Endothelial cell of umbilical vein (primary cell): ENCODE measurements around the gene KRTAP25-1. TPM values are rescaled to one million over a fixed set of nuclear protein-coding genes. Genes with fewer than 3 reads are reported as not detected.

ENCODE experiments used
- BruUV-seq: library from RNA; stranded (reverse); fragments of 400-500 nt; replicated peaks from 2 replicates; lab custom pipeline; 2021; lab: Mats Ljungman, UMichigan
- CTCF ChIA-PET: fragments of 300-600, 350-600 bp; sonication (Branson Sonifier 250); formaldehyde crosslinking; loops from one replicate; lab custom pipeline; 2021; ENCODE audit warnings: antibody characterized with exemption, inconsistent platforms; lab: Charles Lee
- POLR2A ChIA-PET: fragments of 300-600, 350-600 bp; sonication (Branson Sonifier 250); formaldehyde crosslinking; loops from one replicate; lab custom pipeline; 2021; ENCODE audit warnings: antibody characterized with exemption, inconsistent platforms; lab: Charles Lee
- DNase-seq: peaks from one replicate; pipeline ENCODE4 v3.0.0-alpha.2; 2011; ENCODE audit warnings: low read depth, low spot score
- FAIRE-seq: peaks from 2 replicates; lab custom pipeline; 2011; peaks lifted over from hg19 to GRCh38; lab: Jason Lieb, UNC
- H2AFZ ChIP-seq: 2 replicates; pipeline ENCODE4 v1.6.0; 2012; ENCODE audit warnings: low read depth, low read length, control low read depth, inconsistent platforms
- H3K27ac ChIP-seq: 2 replicates; pipeline ENCODE4 v1.5.1; 2011; ENCODE audit warnings: low read depth, mild to moderate bottlenecking, control low read depth, low read length, moderate library complexity; ENCODE audit not compliant: insufficient read depth
- H3K27me3 ChIP-seq, 2 experiments: 2 replicates each; pipeline versions ENCODE4 v1.6.0 to v1.6.1; 2011; ENCODE audit warnings: low read length in 2 of 2, mixed read lengths in 1 of 2; ENCODE audit not compliant: control insufficient read depth in 2 of 2, insufficient read depth in 2 of 2
- H3K36me3 ChIP-seq, 2 experiments: 2 replicates in 1 of 2; 3 replicates in 1 of 2; pipeline ENCODE4 v1.5.1; 2011; ENCODE audit warnings: low read length in 2 of 2, mild to moderate bottlenecking in 1 of 2, moderate library complexity in 1 of 2; ENCODE audit not compliant: control insufficient read depth in 2 of 2, insufficient read depth in 2 of 2; ENCODE audit errors: extremely low read depth in 1 of 2
- H3K4me1 ChIP-seq: 3 replicates; pipeline ENCODE4 v1.5.1; 2011; ENCODE audit warnings: mild to moderate bottlenecking, low read length; ENCODE audit not compliant: control insufficient read depth, insufficient read depth; ENCODE audit errors: extremely low read depth
- H3K4me2 ChIP-seq: 2 replicates; pipeline ENCODE4 v1.6.1; 2011; ENCODE audit warnings: low read length, control low read depth, mixed read lengths; ENCODE audit not compliant: insufficient read depth
- H3K4me3 ChIP-seq, 3 experiments: fragments of 200-600 bp in 1 of 3; sonication (generic), shearing (Covaris generic) in 1 of 3; replicated peaks in 1 of 3; 2 replicates each; pipeline ENCODE4 v1.5.1; 2011 to 2016; ENCODE audit warnings: control low read depth in 3 of 3, low read length in 3 of 3, mild to moderate bottlenecking in 2 of 3, inconsistent platforms in 1 of 3, low read depth in 1 of 3, moderate library complexity in 1 of 3; ENCODE audit not compliant: insufficient read depth in 1 of 3
- H3K79me2 ChIP-seq: 2 replicates; pipeline ENCODE4 v1.6.0; 2012; ENCODE audit warnings: low read length, inconsistent platforms; ENCODE audit not compliant: control insufficient read depth, insufficient read depth
- H3K9ac ChIP-seq: replicated peaks from 2 replicates; pipeline ENCODE3; 2011; ENCODE audit warnings: low read length, control low read depth; ENCODE audit not compliant: insufficient read depth; ENCODE audit errors: extremely low read depth
- H3K9me1 ChIP-seq: replicated peaks from 3 replicates; pipeline ENCODE4 v1.6.0; 2011; ENCODE audit warnings: mild to moderate bottlenecking, low read length; ENCODE audit not compliant: control insufficient read depth, insufficient read depth; ENCODE audit errors: extremely low read depth
- H3K9me3 ChIP-seq: replicated peaks from 2 replicates; pipeline ENCODE4 v1.5.1; 2012; ENCODE audit warnings: low read length, inconsistent platforms; ENCODE audit not compliant: control insufficient read depth, insufficient read depth
- H4K20me1 ChIP-seq: replicated peaks from 2 replicates; pipeline ENCODE3; 2011; ENCODE audit warnings: mild to moderate bottlenecking, low read length; ENCODE audit not compliant: control insufficient read depth, insufficient read depth; ENCODE audit errors: extremely low read depth
- EZH2 ChIP-seq: IDR thresholded peaks from 2 replicates; pipeline ENCODE4 v1.6.1; 2012; ENCODE audit warnings: borderline replicate concordance, low read depth, mild to moderate bottlenecking, moderate library complexity, low read length, inconsistent platforms; ENCODE audit not compliant: severe bottlenecking
- FOS ChIP-seq: IDR thresholded peaks from 2 replicates; pipeline ENCODE4 v1.6.1; 2011; ENCODE audit warnings: mild to moderate bottlenecking, low read length, moderate library complexity, borderline replicate concordance; ENCODE audit not compliant: insufficient read depth
- GATA2 ChIP-seq: IDR thresholded peaks from 2 replicates; pipeline ENCODE4 v1.7.0; 2011; ENCODE audit warnings: low read depth, mild to moderate bottlenecking, moderate library complexity, mixed read lengths, low read length; ENCODE audit not compliant: insufficient read length, insufficient read depth
- JUN ChIP-seq: IDR thresholded peaks from 2 replicates; pipeline ENCODE4 v1.6.1; 2011; ENCODE audit warnings: borderline replicate concordance, low read depth; ENCODE audit not compliant: insufficient read length, insufficient read depth
- MYC ChIP-seq: IDR thresholded peaks from one replicate; pipeline ENCODE4 v1.6.1; 2011; ENCODE audit warnings: mild to moderate bottlenecking, low read depth, low read length
- POLR2A ChIP-seq: IDR thresholded peaks from 2 replicates; pipeline ENCODE4 v1.6.1; 2012; ENCODE audit warnings: low read depth, mild to moderate bottlenecking, control low read depth, low read length
- POLR2AphosphoS5 ChIP-seq: IDR thresholded peaks from 2 replicates; pipeline ENCODE4 v1.6.1; 2012; ENCODE audit warnings: low read depth, mild to moderate bottlenecking, control low read depth, low read length, moderate library complexity; ENCODE audit not compliant: insufficient read depth
- dilution Hi-C: fragments of 300-500 bp; cut with MboI; formaldehyde crosslinking; loops from one replicate; pipeline ENCODE4 v1.15.0; 2019; ENCODE audit warnings: low sequenced_read_pairs; ENCODE audit not compliant: extremely low pct_ligation_motif_present
- intact Hi-C: fragments of 100-400 bp; cut with micrococcal nuclease; formaldehyde crosslinking; loops from one replicate; pipeline ENCODE4 v1.10.0; 2022
- polyA plus RNA-seq, 4 experiments: library from polyadenylated mRNA; depleted of rRNA in 3 of 4; stranded (reverse) in 3 of 4; unstranded in 1 of 4; fragments of >200 nt; gene quantifications; 2 replicates each; pipeline versions ENCODE4 v1.2.1 to v1.2.3, GENCODE V29; 2011 to 2012; ENCODE audit warnings: missing spikeins in 1 of 4
- total RNA-seq: library from RNA; stranded (reverse); gene quantifications from 2 replicates; pipeline ENCODE4 v1.2.3, GENCODE V29; 2021
- TF ChIP-seq, protein P1 (sequence below), 2 donors: IDR thresholded peaks; 1 replicate in 1 of 2; 2 replicates in 1 of 2; pipeline ENCODE4 v1.5.1; 2011; ENCODE audit warnings: low read length in 2 of 2, mild to moderate bottlenecking in 2 of 2, moderate library complexity in 2 of 2, control low read depth in 1 of 2, inconsistent platforms in 1 of 2, low read depth in 1 of 2; ENCODE audit not compliant: insufficient read depth in 1 of 2; ENCODE audit errors: extremely low read depth in 1 of 2
- TF ChIP-seq, protein P2 (sequence below): IDR thresholded peaks from 2 replicates; pipeline ENCODE4 v1.6.1; 2011; ENCODE audit not compliant: insufficient read depth, insufficient read length

KRTAP25-1 gene
- total and polyA plus RNA-seq, 2 donors (not counting 3 experiments of a cell fraction or from before 2014, with no cell fraction given): not detected

DNA sequence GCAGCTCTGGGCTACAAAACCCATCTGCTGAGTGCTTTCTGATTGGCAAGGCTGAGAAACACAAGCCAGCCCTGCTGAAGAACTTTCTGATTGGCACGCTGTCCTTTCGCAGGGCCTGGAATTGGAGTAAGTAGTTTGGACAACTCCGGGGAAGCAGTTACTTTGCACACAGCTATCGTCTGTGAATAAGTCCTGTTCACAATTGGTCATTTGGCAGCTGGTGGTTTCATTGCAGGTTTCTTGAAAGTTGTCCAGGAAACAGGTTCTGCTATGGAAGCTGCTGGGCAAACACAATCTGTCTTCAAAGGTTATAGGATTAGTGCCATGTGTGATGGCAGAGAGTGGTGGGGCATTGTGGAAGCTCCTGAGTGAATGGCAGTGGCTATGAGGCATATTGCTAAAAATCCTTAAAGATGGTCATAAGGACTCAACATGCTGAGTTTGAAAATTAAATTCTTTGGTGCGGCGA lies 48.0 kb upstream of the KRTAP25-1 start, which contains the start of gene KRTAP27-1:
Gene KRTAP27-1, minus strand, starts transcription at position 419 of the 469 bp plus-strand sequence. Its CDS starts 26 bp downstream, at position 393.
- no peaks in the 10 kb centered on the region for H3K9me1 ChIP-seq
- TF ChIP-seq FOS (no peak), POLR2A (no peak), POLR2AphosphoS5 (no peak), GATA2 (no peak), MYC (no peak), JUN (no peak), EZH2 (no peak)
- TF ChIP-seq, protein P1, sequence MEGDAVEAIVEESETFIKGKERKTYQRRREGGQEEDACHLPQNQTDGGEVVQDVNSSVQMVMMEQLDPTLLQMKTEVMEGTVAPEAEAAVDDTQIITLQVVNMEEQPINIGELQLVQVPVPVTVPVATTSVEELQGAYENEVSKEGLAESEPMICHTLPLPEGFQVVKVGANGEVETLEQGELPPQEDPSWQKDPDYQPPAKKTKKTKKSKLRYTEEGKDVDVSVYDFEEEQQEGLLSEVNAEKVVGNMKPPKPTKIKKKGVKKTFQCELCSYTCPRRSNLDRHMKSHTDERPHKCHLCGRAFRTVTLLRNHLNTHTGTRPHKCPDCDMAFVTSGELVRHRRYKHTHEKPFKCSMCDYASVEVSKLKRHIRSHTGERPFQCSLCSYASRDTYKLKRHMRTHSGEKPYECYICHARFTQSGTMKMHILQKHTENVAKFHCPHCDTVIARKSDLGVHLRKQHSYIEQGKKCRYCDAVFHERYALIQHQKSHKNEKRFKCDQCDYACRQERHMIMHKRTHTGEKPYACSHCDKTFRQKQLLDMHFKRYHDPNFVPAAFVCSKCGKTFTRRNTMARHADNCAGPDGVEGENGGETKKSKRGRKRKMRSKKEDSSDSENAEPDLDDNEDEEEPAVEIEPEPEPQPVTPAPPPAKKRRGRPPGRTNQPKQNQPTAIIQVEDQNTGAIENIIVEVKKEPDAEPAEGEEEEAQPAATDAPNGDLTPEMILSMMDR (IDR thresholded peaks at IDR 0.05; ENCODE audit: extremely low read depth in 1 of 2, insufficient read depth in 1 of 2, low read depth in 1 of 2, low read length in 2 of 2): no peak
- TF ChIP-seq, protein P2, sequence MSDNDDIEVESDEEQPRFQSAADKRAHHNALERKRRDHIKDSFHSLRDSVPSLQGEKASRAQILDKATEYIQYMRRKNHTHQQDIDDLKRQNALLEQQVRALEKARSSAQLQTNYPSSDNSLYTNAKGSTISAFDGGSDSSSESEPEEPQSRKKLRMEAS: no peak
- BruUV-seq: no TSS peak
- no peaks in the 10 kb centered on the region for H3K27me3 ChIP-seq
- no peak for FAIRE-seq
- DNase-seq: no peak
- no peak within 1 kb of the TSS for H2AFZ ChIP-seq
- no peak within 1 kb of the TSS for H3K9ac ChIP-seq
- H3K4me1 ChIP-seq: no peaks in the 10 kb centered on the region
- H3K27ac ChIP-seq: no peak within 1 kb of the TSS
- no peaks in the 10 kb centered on the region for H4K20me1 ChIP-seq
- H3K36me3 ChIP-seq: no peaks in the 10 kb centered on the region
- intact Hi-C loops: no loop called here
- H3K9me3 ChIP-seq: peaks cover 3% of the 10 kb centered on the region
- H3K4me2 ChIP-seq: no peak within 1 kb of the TSS
- ChIA-PET CTCF (no interaction called here), POLR2A (no interaction called here)
- dilution Hi-C loops: no loop called here
- no peak within 1 kb of the TSS for H3K4me3 ChIP-seq
- no peaks in the 10 kb centered on the region for H3K79me2 ChIP-seq
